ENCODE results near the gene PDE4B. TPM values are rescaled to one million over a fixed set of nuclear protein-coding genes. Genes with fewer than 3 reads are reported as not detected.
"Not testable (repeated sequence)": the region's sequence is repeated elsewhere in the genome, so short reads cannot be mapped to it uniquely, and the experiment has no call there.

The PDE4B gene
- total RNA-seq, 1 experiment from 2014 or later, result 2.6 TPM

GRCh38 chr1:65995336-65995735 lies 202.6 kb downstream of the PDE4B start:
- H3K27me3 ChIP-seq, result no peaks in the 10 kb centered on the region
- H3K36me3 ChIP-seq, result no peaks in the 10 kb centered on the region
- H3K27ac ChIP-seq, result no peak overlapping the region
- no peak overlapping the region for H3K4me3 ChIP-seq
- no peaks in the 10 kb centered on the region for H3K9me3 ChIP-seq (replicated peaks)
- H3K4me1 ChIP-seq, result no peaks in the 10 kb centered on the region
- DNase-seq, result no peak

GRCh38 chr1:65995928-65996327 lies 203.2 kb downstream of the PDE4B start:
- Histone ChIP-seq H3K4me3 (no peak overlapping the region), H3K27me3 (no peaks in the 10 kb centered on the region), H3K9me3 (replicated peaks) (no peaks in the 10 kb centered on the region), H3K36me3 (no peaks in the 10 kb centered on the region), H3K4me1 (no peaks in the 10 kb centered on the region), H3K27ac (no peak overlapping the region)
- DNase-seq, result no peak

GRCh38 chr1:65997693-65998092 lies 205.0 kb downstream of the PDE4B start:
- Histone ChIP-seq H3K27me3 (no peaks in the 10 kb centered on the region), H3K36me3 (no peaks in the 10 kb centered on the region), H3K4me3 (no peak overlapping the region), H3K9me3 (replicated peaks) (no peaks in the 10 kb centered on the region), H3K27ac (no peak overlapping the region), H3K4me1 (no peaks in the 10 kb centered on the region)
- DNase-seq, result no peak

GRCh38 chr1:65998763-65999583 lies 206.3 kb downstream of the PDE4B start:
- H3K27ac ChIP-seq, result no peak overlapping the region
- H3K27me3 ChIP-seq, result no peaks in the 10 kb centered on the region
- no peaks in the 10 kb centered on the region for H3K4me1 ChIP-seq
- no peak for DNase-seq
- no peak overlapping the region for H3K4me3 ChIP-seq
- no peaks in the 10 kb centered on the region for H3K9me3 ChIP-seq (replicated peaks)
- no peaks in the 10 kb centered on the region for H3K36me3 ChIP-seq

- no peak for DNase-seq
- no peak overlapping the region for H3K27ac ChIP-seq
Observed at GRCh38 chr1:66000033-66000637, 207.4 kb downstream of the PDE4B start.

GRCh38 chr1:66003690-66004089 lies 211.0 kb downstream of the PDE4B start:
- no peak overlapping the region for H3K4me3 ChIP-seq

More at GRCh38 chr1:66000033-66000637, 207.4 kb downstream of the PDE4B start:
- no peak overlapping the region for H3K4me3 ChIP-seq
- no peaks in the 10 kb centered on the region for H3K9me3 ChIP-seq (replicated peaks)
- H3K4me1 ChIP-seq, result no peaks in the 10 kb centered on the region
- no peaks in the 10 kb centered on the region for H3K36me3 ChIP-seq
- H3K27me3 ChIP-seq, result no peaks in the 10 kb centered on the region

GRCh38 chr1:66006534-66006933 lies 213.8 kb downstream of the PDE4B start:
- H3K9me3 ChIP-seq (replicated peaks); DNase-seq; H3K27ac ChIP-seq; H3K36me3 ChIP-seq; H3K4me3 ChIP-seq; H3K4me1 ChIP-seq; H3K27me3 ChIP-seq: not testable (repeated sequence)

More at GRCh38 chr1:66003690-66004089, 211.0 kb downstream of the PDE4B start:
- no peaks in the 10 kb centered on the region for H3K4me1 ChIP-seq
- DNase-seq, result no peak
- H3K9me3 ChIP-seq (replicated peaks), result no peaks in the 10 kb centered on the region
- no peaks in the 10 kb centered on the region for H3K36me3 ChIP-seq
- H3K27me3 ChIP-seq, result no peaks in the 10 kb centered on the region
- H3K27ac ChIP-seq, result no peak overlapping the region

GRCh38 chr1:66012106-66012784 lies 219.6 kb downstream of the PDE4B start:
- no peaks in the 10 kb centered on the region for H3K27me3 ChIP-seq
- H3K36me3 ChIP-seq, result no peaks in the 10 kb centered on the region
- H3K4me1 ChIP-seq, result no peaks in the 10 kb centered on the region
- H3K9me3 ChIP-seq (replicated peaks), result no peaks in the 10 kb centered on the region
- DNase-seq, result no peak
- no peak overlapping the region for H3K4me3 ChIP-seq
- no peak overlapping the region for H3K27ac ChIP-seq

GRCh38 chr1:66013371-66013770 lies 220.7 kb downstream of the PDE4B start:
- Histone ChIP-seq H3K9me3 (replicated peaks) (no peaks in the 10 kb centered on the region), H3K27me3 (no peaks in the 10 kb centered on the region), H3K27ac (no peak overlapping the region), H3K4me3 (no peak overlapping the region), H3K4me1 (no peaks in the 10 kb centered on the region), H3K36me3 (no peaks in the 10 kb centered on the region)
- DNase-seq, result no peak

GRCh38 chr1:66022904-66023620 lies 230.4 kb downstream of the PDE4B start:
- Histone ChIP-seq H3K36me3 (no peaks in the 10 kb centered on the region), H3K9me3 (replicated peaks) (no peaks in the 10 kb centered on the region), H3K27me3 (no peaks in the 10 kb centered on the region), H3K4me3 (no peak overlapping the region), H3K4me1 (no peaks in the 10 kb centered on the region), H3K27ac (no peak overlapping the region)
- DNase-seq, result peak in 1 of 2 experiments; percentile 50

GRCh38 chr1:66025188-66025587 lies 232.5 kb downstream of the PDE4B start:
- H3K27ac ChIP-seq, result no peak overlapping the region
- H3K4me1 ChIP-seq, result no peaks in the 10 kb centered on the region
- no peaks in the 10 kb centered on the region for H3K27me3 ChIP-seq
- DNase-seq, result no peak
- H3K36me3 ChIP-seq, result no peaks in the 10 kb centered on the region
- no peak overlapping the region for H3K4me3 ChIP-seq
- no peaks in the 10 kb centered on the region for H3K9me3 ChIP-seq (replicated peaks)

- Histone ChIP-seq H3K9me3 (replicated peaks) (no peaks in the 10 kb centered on the region), H3K27me3 (no peaks in the 10 kb centered on the region), H3K4me1 (no peaks in the 10 kb centered on the region), H3K36me3 (no peaks in the 10 kb centered on the region), H3K27ac (no peak overlapping the region), H3K4me3 (no peak overlapping the region)
- no peak for DNase-seq
Observed at GRCh38 chr1:66028035-66028434, 235.3 kb downstream of the PDE4B start.

GRCh38 chr1:66033781-66034180 lies 241.1 kb downstream of the PDE4B start:
- no peaks in the 10 kb centered on the region for H3K9me3 ChIP-seq (replicated peaks)
- no peak overlapping the region for H3K27ac ChIP-seq
- H3K36me3 ChIP-seq, result no peaks in the 10 kb centered on the region
- DNase-seq, result no peak
- no peak overlapping the region for H3K4me3 ChIP-seq
- H3K4me1 ChIP-seq, result no peaks in the 10 kb centered on the region
- no peaks in the 10 kb centered on the region for H3K27me3 ChIP-seq

- Histone ChIP-seq H3K4me3 (no peak overlapping the region), H3K4me1 (no peaks in the 10 kb centered on the region), H3K9me3 (replicated peaks) (no peaks in the 10 kb centered on the region), H3K27ac (no peak overlapping the region), H3K36me3 (no peaks in the 10 kb centered on the region), H3K27me3 (no peaks in the 10 kb centered on the region)
- no peak for DNase-seq
Observed at GRCh38 chr1:66035616-66036245, 243.0 kb downstream of the PDE4B start.
